Stimulated activated CD8-positive, alpha-beta memory T cell treated with anti-CD3 and anti-CD28 coated beads, Interleukin-4, amount 100 ng/mL, for 24 hours (primary cell): ENCODE results near the gene DIO3.

Experiments
- DNase-seq: peaks from one replicate; pipeline ENCODE4 v3.0.0-alpha.2; 2020; ENCODE audit warnings: low read depth

DIO3 gene

GRCh38 chr14:101583715-101584054 lies 22.4 kb downstream of the DIO3 start:
- no peak for DNase-seq

GRCh38 chr14:101584055-101584859 lies 23.0 kb downstream of the DIO3 start:
- no peak for DNase-seq

GRCh38 chr14:101585211-101585610 lies 23.9 kb downstream of the DIO3 start:
- DNase-seq = no peak

GRCh38 chr14:101586531-101587430 lies 25.5 kb downstream of the DIO3 start:
- no peak for DNase-seq

- no peak for DNase-seq
These were observed 26.2 kb downstream of the DIO3 start for GRCh38 chr14:101587441-101587911.

- no peak for DNase-seq
These were observed 27.1 kb downstream of the DIO3 start for GRCh38 chr14:101588286-101588975.

- DNase-seq = no peak
These were observed 27.7 kb downstream of the DIO3 start for GRCh38 chr14:101588990-101589389.

- DNase-seq = no peak
These were observed 28.3 kb downstream of the DIO3 start for GRCh38 chr14:101589486-101590015.

GRCh38 chr14:101590062-101590461 lies 28.8 kb downstream of the DIO3 start:
- DNase-seq = no peak

GRCh38 chr14:101590616-101591015 lies 29.3 kb downstream of the DIO3 start:
- no peak for DNase-seq

GRCh38 chr14:101591121-101591520 lies 29.8 kb downstream of the DIO3 start:
- no peak for DNase-seq

- no peak for DNase-seq
These were observed 30.3 kb downstream of the DIO3 start for GRCh38 chr14:101591582-101591981.

- no peak for DNase-seq
These were observed 32.3 kb downstream of the DIO3 start for GRCh38 chr14:101593411-101594238.

GRCh38 chr14:101594511-101595148 lies 33.3 kb downstream of the DIO3 start:
- DNase-seq = no peak

- DNase-seq = no peak
These were observed 34.1 kb downstream of the DIO3 start for GRCh38 chr14:101595349-101595748.

GRCh38 chr14:101595887-101596721 lies 34.8 kb downstream of the DIO3 start:
- DNase-seq = peak; percentile 19

- DNase-seq = no peak
These were observed 35.4 kb downstream of the DIO3 start for GRCh38 chr14:101596742-101597141.

- DNase-seq = no peak
These were observed 36.9 kb downstream of the DIO3 start for GRCh38 chr14:101598159-101598558.

GRCh38 chr14:101598571-101599233 lies 37.4 kb downstream of the DIO3 start:
- no peak for DNase-seq
